ENCODE results near the gene ZNF267.
"Not testable (repeated sequence)": the region's sequence is repeated elsewhere in the genome, so short reads cannot be mapped to it uniquely, and the experiment has no call there.

Gene ZNF267

GRCh38 chr16:31893824-31894223 is 20.2 kb downstream of the ZNF267 start:
- peaks cover 41% of the 10 kb centered on the region for H3K9me3 ChIP-seq (ENCODE audit: low read length)
- H3K36me3 ChIP-seq (ENCODE audit: insufficient read depth, low read length) = peaks cover 58% of the 10 kb centered on the region
- H3K4me3 ChIP-seq (ENCODE audit: low read length) = no peak overlapping the region
- no peaks in the 10 kb centered on the region for H3K4me1 ChIP-seq (ENCODE audit: insufficient read depth, low read length)
- H3K27me3 ChIP-seq (ENCODE audit: insufficient read depth, low read length) = no peaks in the 10 kb centered on the region
- H2AFZ ChIP-seq (ENCODE audit: low read depth, low read length) = no peak overlapping the region

GRCh38 chr16:31897283-31897682 is 23.7 kb downstream of the ZNF267 start:
- Histone ChIP-seq H2AFZ (ENCODE audit: low read depth, low read length) (no peak overlapping the region), H3K4me3 (ENCODE audit: low read length) (no peak overlapping the region), H3K9me3 (ENCODE audit: low read length) (peaks cover 25% of the 10 kb centered on the region), H3K27me3 (ENCODE audit: insufficient read depth, low read length) (no peaks in the 10 kb centered on the region), H3K4me1 (ENCODE audit: insufficient read depth, low read length) (no peaks in the 10 kb centered on the region), H3K36me3 (ENCODE audit: insufficient read depth, low read length) (peaks cover 44% of the 10 kb centered on the region)

DNA sequence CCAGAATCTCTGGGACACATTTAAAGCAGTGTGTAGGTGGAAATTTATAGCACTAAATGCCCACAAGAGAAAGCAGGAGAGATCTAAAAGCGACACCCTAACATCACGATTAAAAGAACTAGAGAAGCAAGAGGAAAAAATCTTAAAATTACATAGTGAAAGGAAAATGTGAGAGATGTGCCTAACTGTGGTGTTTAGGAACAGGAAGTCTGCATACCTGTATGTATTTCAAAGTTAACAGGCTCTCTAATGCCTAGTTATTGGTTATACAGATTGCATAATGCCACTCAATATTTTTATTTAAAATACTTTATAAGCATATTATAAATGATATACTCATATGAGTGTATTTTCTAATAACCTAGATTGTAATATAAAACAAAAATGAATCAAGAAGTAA is 25.9 kb downstream of the ZNF267 start:
- peaks cover 29% of the 10 kb centered on the region for H3K36me3 ChIP-seq (ENCODE audit: insufficient read depth, low read length)
- H3K27me3 ChIP-seq (ENCODE audit: insufficient read depth, low read length) = no peaks in the 10 kb centered on the region
- H3K4me1 ChIP-seq (ENCODE audit: insufficient read depth, low read length) = no peaks in the 10 kb centered on the region
- H2AFZ ChIP-seq (ENCODE audit: low read depth, low read length) = no peak overlapping the region
- H3K4me3 ChIP-seq (ENCODE audit: low read length) = no peak overlapping the region
- peaks cover 14% of the 10 kb centered on the region for H3K9me3 ChIP-seq (ENCODE audit: low read length)

GRCh38 chr16:31904571-31904970 is 31.0 kb downstream of the ZNF267 start:
- H3K36me3 ChIP-seq (ENCODE audit: insufficient read depth, low read length); H2AFZ ChIP-seq (ENCODE audit: low read depth, low read length); H3K4me1 ChIP-seq (ENCODE audit: insufficient read depth, low read length); H3K27me3 ChIP-seq (ENCODE audit: insufficient read depth, low read length); H3K4me3 ChIP-seq (ENCODE audit: low read length): not testable (repeated sequence)
- H3K9me3 ChIP-seq (ENCODE audit: low read length) = peaks cover 17% of the 10 kb centered on the region

DNA sequence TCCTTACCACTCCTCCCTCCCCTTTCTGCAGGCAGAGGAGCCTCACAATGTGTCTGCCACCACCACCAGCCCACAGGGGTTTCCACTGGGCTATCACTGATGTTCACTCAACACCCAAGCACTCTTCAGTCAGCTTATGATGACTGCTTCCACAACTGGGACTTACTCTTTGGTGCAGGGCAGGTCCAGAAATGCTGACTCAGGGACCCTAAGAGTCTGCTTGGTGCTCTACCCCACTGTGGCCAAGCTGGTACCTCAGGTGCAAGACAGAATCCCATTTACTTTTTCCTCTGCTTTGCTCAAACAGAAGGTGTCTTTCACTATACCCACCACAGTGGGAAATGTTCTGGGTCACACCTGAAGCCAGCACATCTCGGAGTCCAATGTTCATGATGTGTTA is 40.1 kb downstream of the ZNF267 start:
- H3K27me3 ChIP-seq (ENCODE audit: insufficient read depth, low read length) = no peaks in the 10 kb centered on the region
- no peaks in the 10 kb centered on the region for H3K4me1 ChIP-seq (ENCODE audit: insufficient read depth, low read length)
- H3K36me3 ChIP-seq (ENCODE audit: insufficient read depth, low read length) = peaks cover 39% of the 10 kb centered on the region
- H2AFZ ChIP-seq (ENCODE audit: low read depth, low read length) = no peak overlapping the region
- H3K9me3 ChIP-seq (ENCODE audit: low read length) = peaks cover 55% of the 10 kb centered on the region
- H3K4me3 ChIP-seq (ENCODE audit: low read length) = no peak overlapping the region

GRCh38 chr16:31916056-31916488 is 42.5 kb downstream of the ZNF267 start:
- peaks cover 62% of the 10 kb centered on the region for H3K9me3 ChIP-seq (ENCODE audit: low read length)
- H3K27me3 ChIP-seq (ENCODE audit: insufficient read depth, low read length) = no peaks in the 10 kb centered on the region
- H3K36me3 ChIP-seq (ENCODE audit: insufficient read depth, low read length) = peaks cover 40% of the 10 kb centered on the region
- H3K4me3 ChIP-seq (ENCODE audit: low read length) = no peak overlapping the region
- no peak overlapping the region for H2AFZ ChIP-seq (ENCODE audit: low read depth, low read length)
- no peaks in the 10 kb centered on the region for H3K4me1 ChIP-seq (ENCODE audit: insufficient read depth, low read length)

- no peak overlapping the region for H3K4me3 ChIP-seq (ENCODE audit: low read length)
These were observed 46.8 kb downstream of the ZNF267 start for GRCh38 chr16:31920373-31920772.

DNA sequence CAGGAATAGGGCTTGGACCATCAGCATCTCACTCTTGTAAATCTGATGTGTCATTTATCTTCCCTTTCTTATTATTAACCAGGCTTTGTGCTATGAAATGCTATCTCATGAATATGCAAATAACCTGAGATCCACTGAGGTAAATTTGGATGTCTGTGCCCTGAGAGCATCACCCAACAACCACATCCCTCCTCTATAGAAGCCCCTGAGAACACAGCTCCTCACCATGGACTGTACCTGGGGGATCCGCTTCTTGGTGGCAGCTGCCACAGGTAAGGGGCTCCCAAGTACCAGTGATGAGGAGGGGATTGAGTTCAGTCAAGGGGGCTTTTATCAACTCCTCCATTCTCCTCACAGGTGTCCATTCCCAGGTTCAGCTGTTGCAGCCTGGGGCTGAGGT is 78.2 kb downstream of the ZNF267 start:
- not testable (repeated sequence) for H3K4me3 ChIP-seq (ENCODE audit: low read length); H3K4me1 ChIP-seq (ENCODE audit: insufficient read depth, low read length); H3K36me3 ChIP-seq (ENCODE audit: insufficient read depth, low read length)

More at GRCh38 chr16:31920373-31920772, 46.8 kb downstream of the ZNF267 start:
- Histone ChIP-seq H3K9me3 (ENCODE audit: low read length) (peaks cover 42% of the 10 kb centered on the region), H2AFZ (ENCODE audit: low read depth, low read length) (no peak overlapping the region), H3K4me1 (ENCODE audit: insufficient read depth, low read length) (no peaks in the 10 kb centered on the region), H3K36me3 (ENCODE audit: insufficient read depth, low read length) (peaks cover 18% of the 10 kb centered on the region), H3K27me3 (ENCODE audit: insufficient read depth, low read length) (no peaks in the 10 kb centered on the region)

GRCh38 chr16:31952206-31952605 is 78.6 kb downstream of the ZNF267 start:
- H3K4me1 ChIP-seq (ENCODE audit: insufficient read depth, low read length) = not testable (repeated sequence)

More for the DNA sequence above, 78.2 kb downstream of the ZNF267 start:
- H3K9me3 ChIP-seq (ENCODE audit: low read length); H3K27me3 ChIP-seq (ENCODE audit: insufficient read depth, low read length); H2AFZ ChIP-seq (ENCODE audit: low read depth, low read length): not testable (repeated sequence)

GRCh38 chr16:31956221-31956620 is 82.6 kb downstream of the ZNF267 start:
- H3K9me3 ChIP-seq (ENCODE audit: low read length) = not testable (repeated sequence)

More at GRCh38 chr16:31952206-31952605, 78.6 kb downstream of the ZNF267 start:
- not testable (repeated sequence) for H3K27me3 ChIP-seq (ENCODE audit: insufficient read depth, low read length); H2AFZ ChIP-seq (ENCODE audit: low read depth, low read length); H3K9me3 ChIP-seq (ENCODE audit: low read length); H3K36me3 ChIP-seq (ENCODE audit: insufficient read depth, low read length); H3K4me3 ChIP-seq (ENCODE audit: low read length)

GRCh38 chr16:31960186-31960910 is 86.7 kb downstream of the ZNF267 start:
- H3K4me3 ChIP-seq (ENCODE audit: low read length); H3K27me3 ChIP-seq (ENCODE audit: insufficient read depth, low read length); H3K4me1 ChIP-seq (ENCODE audit: insufficient read depth, low read length); H3K36me3 ChIP-seq (ENCODE audit: insufficient read depth, low read length); H3K9me3 ChIP-seq (ENCODE audit: low read length); H2AFZ ChIP-seq (ENCODE audit: low read depth, low read length): not testable (repeated sequence)

More at GRCh38 chr16:31956221-31956620, 82.6 kb downstream of the ZNF267 start:
- H3K36me3 ChIP-seq (ENCODE audit: insufficient read depth, low read length); H3K27me3 ChIP-seq (ENCODE audit: insufficient read depth, low read length); H3K4me1 ChIP-seq (ENCODE audit: insufficient read depth, low read length); H3K4me3 ChIP-seq (ENCODE audit: low read length); H2AFZ ChIP-seq (ENCODE audit: low read depth, low read length): not testable (repeated sequence)
